HG03139 (cell line): ENCODE results near the gene TIMP3.

Source experiments
- ATAC-seq: cut with Tn5 transposase; IDR thresholded peaks from one replicate; pipeline ENCODE4 v1.9.1; 2021; ENCODE audit not compliant: unreplicated experiment

TIMP3 gene

DNA sequence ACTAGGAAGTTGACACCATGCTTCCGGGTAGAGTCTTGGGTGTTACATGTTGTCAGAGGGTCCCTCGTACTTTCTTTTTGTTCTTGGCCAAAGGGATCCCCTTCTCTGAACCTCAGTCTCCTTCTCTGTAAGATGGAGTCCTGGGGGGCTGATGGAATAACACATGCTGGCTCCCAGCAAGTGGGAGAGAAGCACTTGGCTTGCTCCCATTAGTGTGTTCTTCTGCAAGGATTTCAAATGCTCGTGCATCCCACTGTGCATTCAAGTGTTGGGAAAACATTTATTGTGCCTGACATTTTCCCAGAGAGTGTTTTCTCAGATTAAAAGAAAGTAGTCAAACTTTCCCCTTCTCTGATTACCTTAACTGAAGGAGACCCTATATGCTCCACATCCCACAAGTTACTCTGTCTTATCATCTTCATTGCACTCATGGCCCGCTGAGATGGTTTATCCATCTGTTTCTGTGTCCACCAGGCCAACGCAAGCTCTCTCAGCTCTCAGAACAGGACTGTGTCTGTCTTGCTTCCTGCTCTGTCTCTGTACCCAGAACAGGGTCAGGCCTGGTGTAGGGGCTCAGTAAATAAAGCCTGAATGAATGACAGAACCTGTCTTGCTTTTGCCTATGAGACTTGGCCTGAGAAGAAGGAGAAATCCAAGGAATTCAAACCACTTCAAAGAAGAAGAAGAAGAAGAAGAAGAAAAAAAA is 16.0 kb upstream of the TIMP3 start:
- no peak for ATAC-seq

GRCh38 chr22:32786027-32786418 is 15.5 kb upstream of the TIMP3 start:
- ATAC-seq = no peak

GRCh38 chr22:32788904-32789624 is 12.4 kb upstream of the TIMP3 start:
- no peak for ATAC-seq

DNA sequence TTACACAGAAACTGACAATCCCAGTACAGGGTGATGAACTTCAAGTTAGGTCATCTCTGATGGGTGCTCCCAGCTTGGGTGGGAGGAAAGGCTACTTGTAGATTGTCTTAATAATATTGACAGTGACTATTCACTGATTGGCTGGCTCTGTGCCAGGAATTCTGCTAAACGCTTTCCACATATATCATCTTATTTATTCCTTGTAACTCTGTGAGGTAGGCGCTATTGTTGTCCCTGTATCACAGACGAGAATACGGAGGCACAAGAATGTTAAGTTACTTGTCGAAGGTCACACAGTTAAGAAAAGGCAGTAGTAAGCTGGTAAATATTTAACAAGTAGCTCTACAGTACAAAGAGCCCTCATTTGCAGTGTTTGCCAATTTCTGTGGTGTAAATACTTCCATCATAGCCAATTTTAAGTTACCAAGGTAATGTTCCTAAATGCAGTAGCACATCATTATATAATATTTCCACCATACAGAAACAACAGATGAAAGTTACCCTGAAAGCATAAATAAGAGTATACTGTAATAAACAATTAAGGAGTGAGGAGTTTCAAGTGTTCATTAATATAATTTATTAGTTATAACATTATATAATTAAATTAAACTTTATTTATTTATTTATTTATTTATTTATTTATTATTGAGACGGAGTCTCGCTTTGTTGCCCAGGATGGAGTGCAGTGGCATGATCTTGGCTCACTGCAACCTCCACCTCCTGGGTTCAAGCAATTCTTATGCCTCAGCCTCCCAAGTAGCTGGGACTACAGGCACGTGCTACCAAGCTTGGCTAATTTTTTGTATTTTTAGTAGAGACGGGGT is 11.5 kb upstream of the TIMP3 start:
- ATAC-seq = no peak

- ATAC-seq = no peak
Observed at GRCh38 chr22:32791056-32791455, 10.4 kb upstream of the TIMP3 start.

GRCh38 chr22:32791485-32791884 is 10.0 kb upstream of the TIMP3 start:
- ATAC-seq = no peak

GRCh38 chr22:32793589-32793988 is 7.9 kb upstream of the TIMP3 start:
- ATAC-seq = no peak

DNA sequence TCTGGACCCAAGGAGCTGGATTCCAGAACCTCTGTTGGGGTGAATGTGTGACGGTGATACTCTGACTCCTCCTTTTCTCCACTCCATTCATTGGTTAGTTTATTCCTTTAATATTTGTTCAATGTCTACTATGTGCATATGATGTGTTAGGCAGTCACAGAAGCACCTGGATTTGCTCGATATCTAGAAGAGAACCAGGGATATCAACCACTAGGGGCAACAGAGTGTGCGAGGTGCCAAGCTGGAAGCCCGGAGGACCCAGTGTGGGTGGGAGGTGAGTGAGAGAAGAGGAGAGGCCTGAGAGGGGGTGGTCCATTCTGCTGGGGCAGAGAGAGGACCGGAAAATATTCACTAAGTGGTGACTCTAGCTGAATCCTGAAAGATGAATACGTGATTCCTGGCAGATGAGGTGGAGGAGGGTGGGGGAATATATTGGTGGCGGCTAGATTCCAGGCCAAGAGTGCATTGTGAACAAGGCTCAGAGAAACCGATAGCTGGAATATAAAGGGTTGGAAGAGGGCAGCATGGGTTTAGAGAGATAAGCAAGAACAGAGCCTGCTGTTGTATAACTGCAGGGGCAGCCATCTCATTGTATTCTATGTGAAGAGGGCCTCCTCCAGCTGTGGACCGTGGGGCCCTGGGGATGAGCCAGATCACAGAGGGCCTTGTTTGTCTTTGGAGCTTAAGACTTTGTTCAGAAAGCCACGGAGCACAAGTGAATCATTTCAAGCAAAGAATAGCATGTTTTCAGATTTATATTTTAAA is 6.9 kb upstream of the TIMP3 start:
- no peak for ATAC-seq

DNA sequence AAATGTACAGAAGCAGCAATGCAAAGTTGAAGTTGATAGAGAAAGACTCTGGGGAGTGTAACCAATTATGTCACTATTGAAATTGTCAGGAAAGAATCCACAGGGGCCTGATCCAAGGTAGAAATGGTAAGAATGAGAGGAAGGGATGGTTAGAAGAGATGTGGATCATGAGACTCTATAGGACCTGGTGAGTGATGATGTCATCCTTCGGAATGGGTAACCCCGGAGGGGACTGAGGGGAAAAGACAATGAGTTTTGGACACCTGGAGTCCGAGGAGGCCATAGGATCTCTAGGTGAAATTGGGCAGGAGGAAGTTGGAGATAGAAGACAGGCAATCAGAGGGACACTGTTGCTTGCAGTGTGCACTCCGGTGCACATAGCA is 6.3 kb upstream of the TIMP3 start:
- ATAC-seq = no peak

GRCh38 chr22:32796865-32797573 is 4.5 kb upstream of the TIMP3 start:
- ATAC-seq = no peak

- no peak for ATAC-seq
Observed at GRCh38 chr22:32799496-32799895, 2.0 kb upstream of the TIMP3 start.

GRCh38 chr22:32800158-32800882 is 1.2 kb upstream of the TIMP3 start:
- no peak for ATAC-seq

- no peak for ATAC-seq
Observed at GRCh38 chr22:32800994-32801536, 440 bp upstream of the TIMP3 start.

GRCh38 chr22:32802237-32802765 is 796 bp downstream of the TIMP3 start:
- ATAC-seq = no peak

DNA sequence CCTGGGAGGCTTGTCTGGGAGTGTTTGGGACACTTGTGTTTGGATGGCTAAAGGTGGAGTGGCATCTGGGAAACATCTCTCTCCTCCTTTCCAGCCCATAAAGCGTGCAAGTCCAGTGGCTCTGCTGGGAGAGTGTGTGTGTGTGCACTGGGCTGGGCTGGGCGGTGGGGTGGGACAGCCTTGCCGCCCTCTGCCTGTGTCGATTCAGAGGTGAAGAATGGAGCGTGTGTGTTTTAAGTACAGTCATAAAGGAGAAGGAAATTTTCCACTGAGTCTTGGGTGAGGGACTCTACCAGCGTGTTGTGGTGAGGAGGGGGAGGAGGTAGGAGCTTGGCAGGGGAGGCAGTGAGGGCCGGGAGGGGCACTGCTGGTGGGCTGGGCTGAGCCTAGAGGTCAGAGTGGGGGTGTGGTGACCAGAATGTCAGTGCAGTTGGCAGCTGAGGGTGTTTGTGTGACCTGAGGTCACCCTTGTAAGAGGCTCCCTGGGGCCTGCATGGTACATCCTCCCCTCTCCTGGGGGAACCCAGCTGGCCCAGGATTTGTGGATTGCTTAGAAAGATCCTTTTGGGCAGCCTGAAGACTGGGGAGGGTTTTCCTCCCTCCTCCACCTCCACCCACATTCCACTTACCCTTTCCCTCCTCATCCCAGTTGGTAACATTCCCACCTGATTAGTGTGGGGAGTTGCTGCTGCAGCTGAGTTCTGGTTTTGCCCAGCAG is 1.7 kb downstream of the TIMP3 start:
- ATAC-seq = no peak

DNA sequence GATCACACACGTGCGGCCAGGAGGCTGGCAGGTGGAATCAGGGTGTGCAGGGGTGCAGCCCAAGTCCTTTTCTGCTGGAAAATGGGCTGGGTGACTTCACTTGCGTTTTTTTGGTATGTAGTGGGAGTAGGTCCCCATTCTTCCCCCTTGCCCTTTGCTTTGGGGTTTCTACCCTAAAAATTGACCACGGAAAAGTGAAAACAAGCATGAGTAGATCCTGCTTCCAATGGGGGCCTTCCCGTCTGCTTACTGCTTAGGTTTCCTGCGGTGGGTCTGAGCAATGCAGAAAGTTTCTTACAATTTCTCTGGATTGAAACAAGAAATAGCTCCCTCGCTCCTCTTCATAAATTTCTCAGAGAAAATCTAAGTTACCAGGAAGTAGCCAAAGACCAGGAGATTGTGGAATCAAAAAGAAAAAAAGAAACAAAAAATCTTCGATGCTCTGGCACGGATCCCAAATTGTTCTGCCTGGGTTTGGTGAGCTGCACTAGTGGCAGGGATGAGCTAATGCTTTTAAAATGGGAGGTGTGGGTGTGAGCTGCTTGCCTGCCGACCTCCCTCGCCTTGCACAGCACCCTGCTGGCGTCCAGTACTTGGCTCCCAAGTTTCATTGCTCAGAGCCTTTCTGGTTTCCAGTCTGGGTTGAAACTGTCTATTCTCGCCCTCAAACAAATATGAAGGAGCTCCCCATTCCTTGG is 2.4 kb downstream of the TIMP3 start:
- no peak for ATAC-seq

DNA sequence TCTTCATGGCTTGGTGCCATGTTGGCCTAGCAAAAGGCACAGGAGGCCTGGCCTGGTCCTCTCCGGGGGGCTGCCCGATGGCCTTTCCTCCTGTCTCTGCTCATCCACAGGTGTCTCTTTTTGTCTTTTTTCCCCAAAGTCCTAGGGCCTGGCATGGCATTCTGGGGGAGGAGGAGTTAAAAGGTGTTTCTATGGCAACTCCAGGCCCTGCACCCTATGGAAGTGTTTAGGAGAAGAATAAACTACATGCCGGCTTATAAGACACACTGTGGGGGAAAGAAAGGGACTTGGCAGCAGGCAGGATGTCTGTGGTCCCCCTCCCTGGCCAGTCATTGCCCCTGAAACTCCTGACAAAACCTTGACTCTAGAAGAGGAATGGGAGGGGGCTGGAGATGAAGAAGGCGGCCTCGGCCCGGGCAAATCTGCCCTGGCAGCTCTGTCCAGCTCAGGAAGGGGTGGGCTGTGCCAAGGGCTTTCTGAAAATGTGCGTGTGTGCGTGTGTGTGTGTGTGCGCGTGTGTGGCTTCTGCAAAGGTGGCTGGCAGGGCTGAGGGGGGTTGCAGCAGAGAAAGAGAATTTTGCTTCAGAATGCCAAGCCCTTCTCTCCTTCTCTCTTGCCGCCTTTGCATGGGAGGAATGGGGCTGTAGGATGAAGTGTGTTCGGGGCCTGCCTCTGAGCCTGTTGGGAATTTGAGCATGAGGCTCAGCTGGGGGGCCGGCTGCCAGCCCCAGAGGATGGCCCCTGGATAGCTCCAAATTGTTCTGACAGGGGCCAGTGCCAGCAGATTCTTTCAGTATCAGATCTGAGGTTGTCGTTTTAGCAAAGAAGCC is 3.2 kb downstream of the TIMP3 start:
- ATAC-seq = no peak
